SK-N-SH treated with all-trans-retinoic acid at 6 μM for 48 hours (cell line): Measurements from ENCODE around the gene IQCN.

ENCODE experiments used
- ATAC-seq: fragments of 200-7000 bp; cut with Tn5 transposase; 3 replicates; pipeline ENCODE4 v1.9.1; 2020; ENCODE audit warnings: mild to moderate bottlenecking, moderate library complexity
- ARNTL ChIP-seq: fragments of 450-650 bp; formaldehyde crosslinking; IDR thresholded peaks from 2 replicates; pipeline ENCODE4 v1.5.0; 2020; ENCODE audit warnings: low read depth, mild to moderate bottlenecking, moderate library complexity, borderline replicate concordance
- BACH2 ChIP-seq: fragments of 250-450 bp; sonication (Bioruptor Pico); IDR thresholded peaks from 2 replicates; pipeline ENCODE4 v1.9.0; 2021; ENCODE audit warnings: mild to moderate bottlenecking, borderline replicate concordance
- CREB5 ChIP-seq: fragments of 250-450 bp; sonication (Bioruptor Pico); IDR thresholded peaks from 2 replicates; pipeline ENCODE4 v1.5.1; 2020; ENCODE audit warnings: low read depth, mild to moderate bottlenecking, moderate library complexity
- CSDC2 ChIP-seq: fragments of 250-450 bp; sonication (Bioruptor Pico); IDR thresholded peaks from 2 replicates; pipeline ENCODE4 v1.5.0; 2020; ENCODE audit warnings: mild to moderate bottlenecking, moderate library complexity
- CSRNP3 ChIP-seq: fragments of 250-450 bp; sonication (Bioruptor Pico); IDR thresholded peaks from 2 replicates; pipeline ENCODE4 v1.5.1; 2021; ENCODE audit warnings: mild to moderate bottlenecking, moderate library complexity
- ESRRG ChIP-seq: fragments of 250-450 bp; sonication (Bioruptor Pico); IDR thresholded peaks from 2 replicates; pipeline ENCODE4 v1.6.1; 2021; ENCODE audit warnings: mild to moderate bottlenecking
- GLIS3 ChIP-seq: fragments of 250-450 bp; sonication (Bioruptor Pico); IDR thresholded peaks from 2 replicates; pipeline ENCODE4 v1.5.0; 2020; ENCODE audit warnings: mild to moderate bottlenecking, moderate library complexity
- ISL1 ChIP-seq: fragments of 250-450 bp; sonication (Bioruptor Pico); IDR thresholded peaks from 2 replicates; pipeline ENCODE4 v2.1.2; 2022; ENCODE audit warnings: mild to moderate bottlenecking, moderate library complexity
- OSR1 ChIP-seq: fragments of 250-450 bp; sonication (Bioruptor Pico); IDR thresholded peaks from 2 replicates; pipeline ENCODE4 v1.8.0; 2022; ENCODE audit warnings: moderate library complexity, mild to moderate bottlenecking, inconsistent platforms
- PATZ1 ChIP-seq: fragments of 250-450 bp; sonication (Bioruptor Pico); IDR thresholded peaks from 2 replicates; pipeline ENCODE4 v1.8.0; 2020; ENCODE audit warnings: mild to moderate bottlenecking, moderate library complexity, borderline replicate concordance
- POU6F1 ChIP-seq: fragments of 250-450 bp; sonication (Bioruptor Pico); IDR thresholded peaks from 2 replicates; pipeline ENCODE4 v1.8.0; 2021; ENCODE audit warnings: low read depth, mild to moderate bottlenecking, moderate library complexity, borderline replicate concordance
- PPARA ChIP-seq: fragments of 250-450 bp; sonication (Bioruptor Pico); IDR thresholded peaks from 2 replicates; pipeline ENCODE4 v1.5.0; 2020; ENCODE audit warnings: mild to moderate bottlenecking, borderline replicate concordance
- RARB ChIP-seq: fragments of 250-450 bp; sonication (Bioruptor Pico); IDR thresholded peaks from 2 replicates; pipeline ENCODE4 v1.8.0; 2021; ENCODE audit warnings: mild to moderate bottlenecking, moderate library complexity
- SNAI2 ChIP-seq: fragments of 250-450 bp; sonication (Bioruptor Pico); IDR thresholded peaks from 2 replicates; pipeline ENCODE4 v1.5.0; 2020; ENCODE audit warnings: mild to moderate bottlenecking, moderate library complexity
- TCF4 ChIP-seq: fragments of 250-450 bp; sonication (Bioruptor Pico); IDR thresholded peaks from 2 replicates; pipeline ENCODE4 v1.8.0; 2021; ENCODE audit warnings: mild to moderate bottlenecking, moderate library complexity, borderline replicate concordance
- TOX ChIP-seq: fragments of 250-450 bp; sonication (Bioruptor Pico); IDR thresholded peaks from 2 replicates; pipeline ENCODE4 v1.8.0; 2021; ENCODE audit warnings: mild to moderate bottlenecking, moderate library complexity, borderline replicate concordance
- TSHZ2 ChIP-seq: fragments of 250-450 bp; sonication (Bioruptor Pico); IDR thresholded peaks from 2 replicates; pipeline ENCODE4 v1.5.0; 2020; ENCODE audit warnings: mild to moderate bottlenecking, moderate library complexity
- ZC3H10 ChIP-seq: fragments of 250-450 bp; sonication (Bioruptor Pico); IDR thresholded peaks from 2 replicates; pipeline ENCODE4 v1.5.1; 2021; ENCODE audit warnings: mild to moderate bottlenecking, moderate library complexity
- ZFP3 ChIP-seq: fragments of 250-450 bp; sonication (Bioruptor Pico); IDR thresholded peaks from 2 replicates; pipeline ENCODE4 v1.5.0; 2020; ENCODE audit warnings: mild to moderate bottlenecking, moderate library complexity
- ZNF565 ChIP-seq: fragments of 450-650 bp; formaldehyde crosslinking; conservative IDR thresholded peaks from 2 replicates; pipeline ENCODE4 v1.5.0; 2020; ENCODE audit warnings: low read depth, mild to moderate bottlenecking, moderate library complexity
- ZNF70 ChIP-seq: fragments of 450-650 bp; formaldehyde crosslinking; IDR thresholded peaks from 2 replicates; pipeline ENCODE4 v1.5.0; 2020; ENCODE audit warnings: mild to moderate bottlenecking, moderate library complexity
- ZNF8 ChIP-seq: fragments of 450-650 bp; formaldehyde crosslinking; IDR thresholded peaks from 2 replicates; pipeline ENCODE4 v1.5.0; 2020; ENCODE audit warnings: mild to moderate bottlenecking, moderate library complexity

Gene IQCN

GRCh38 chr19:18262917-18263316 is 11.3 kb downstream of the IQCN start:
- no peak for ATAC-seq
- TF ChIP-seq SNAI2 (CRISPR knock-in tag) (no peak), OSR1 (no peak), ZNF565 (CRISPR knock-in tag) (no peak), GLIS3 (CRISPR knock-in tag) (no peak), CSRNP3 (CRISPR knock-in tag) (no peak), TSHZ2 (CRISPR knock-in tag) (no peak), BACH2 (CRISPR knock-in tag) (no peak), PPARA (CRISPR knock-in tag) (no peak), ZNF8 (no peak), ZC3H10 (no peak), CREB5 (CRISPR knock-in tag) (no peak), TCF4 (CRISPR knock-in tag) (no peak), POU6F1 (CRISPR knock-in tag) (no peak), ZFP3 (CRISPR knock-in tag) (no peak), PATZ1 (CRISPR knock-in tag) (no peak), ISL1 (no peak), ESRRG (CRISPR knock-in tag) (no peak), TOX (CRISPR knock-in tag) (no peak), ZNF70 (CRISPR knock-in tag) (no peak), ARNTL (CRISPR knock-in tag) (no peak)
- TF ChIP-seq, all 23 proteins: peak for 0

- TF ChIP-seq ZNF70 (CRISPR knock-in tag) (no peak), TSHZ2 (CRISPR knock-in tag) (no peak), BACH2 (CRISPR knock-in tag) (no peak), TCF4 (CRISPR knock-in tag) (no peak), CSDC2 (CRISPR knock-in tag) (no peak), CREB5 (CRISPR knock-in tag) (no peak), ZFP3 (CRISPR knock-in tag) (no peak), SNAI2 (CRISPR knock-in tag) (no peak), GLIS3 (CRISPR knock-in tag) (no peak), ZC3H10 (no peak), CSRNP3 (CRISPR knock-in tag) (no peak), RARB (no peak), ISL1 (no peak), ZNF8 (no peak), ESRRG (CRISPR knock-in tag) (no peak), TOX (CRISPR knock-in tag) (no peak)
- ATAC-seq = no peak
Observed at GRCh38 chr19:18262144-18262543, 12.1 kb downstream of the IQCN start.
